Stimulated activated naive CD8-positive, alpha-beta T cell treated with anti-CD3 and anti-CD28 coated beads, Interleukin-15, Interleukin-2, amounts not matched to agents 100 ng/mL and 50 ng/mL, for 24 hours (primary cell): ENCODE data around the gene TMEM63A.
"Not testable (repeated sequence)": the region's sequence is repeated elsewhere in the genome, so short reads cannot be mapped to it uniquely, and the experiment has no call there.

Experiments
- H3K27ac Mint-ChIP-seq: one replicate; pipeline ENCODE4 v1.8.0; 2021; ENCODE audit warnings: mild to moderate bottlenecking, mixed read lengths
- H3K27me3 Mint-ChIP-seq: one replicate; pipeline ENCODE4 v1.8.0; 2021; ENCODE audit warnings: mixed read lengths
- H3K36me3 Mint-ChIP-seq: one replicate; pipeline ENCODE4 v1.8.0; 2021; ENCODE audit warnings: low read depth, mixed read lengths
- H3K4me1 Mint-ChIP-seq: one replicate; pipeline ENCODE4 v1.8.0; 2021; ENCODE audit warnings: low read depth, mixed read lengths
- H3K4me3 Mint-ChIP-seq: one replicate; pipeline ENCODE4 v1.8.0; 2021; ENCODE audit warnings: mild to moderate bottlenecking, mixed read lengths
- H3K9me3 Mint-ChIP-seq: one replicate; pipeline ENCODE4 v1.8.0; 2021; ENCODE audit warnings: mixed read lengths

The TMEM63A gene

GRCh38 chr1:225808136-225808535 is 74.0 kb downstream of the TMEM63A start:
- no peak overlapping the region for H3K4me3 Mint-ChIP-seq
- H3K27ac Mint-ChIP-seq: no peak overlapping the region
- peaks cover 16% of the 10 kb centered on the region for H3K4me1 Mint-ChIP-seq
- no peaks in the 10 kb centered on the region for H3K27me3 Mint-ChIP-seq
- H3K36me3 Mint-ChIP-seq: no peaks in the 10 kb centered on the region
- H3K9me3 Mint-ChIP-seq: no peaks in the 10 kb centered on the region

DNA sequence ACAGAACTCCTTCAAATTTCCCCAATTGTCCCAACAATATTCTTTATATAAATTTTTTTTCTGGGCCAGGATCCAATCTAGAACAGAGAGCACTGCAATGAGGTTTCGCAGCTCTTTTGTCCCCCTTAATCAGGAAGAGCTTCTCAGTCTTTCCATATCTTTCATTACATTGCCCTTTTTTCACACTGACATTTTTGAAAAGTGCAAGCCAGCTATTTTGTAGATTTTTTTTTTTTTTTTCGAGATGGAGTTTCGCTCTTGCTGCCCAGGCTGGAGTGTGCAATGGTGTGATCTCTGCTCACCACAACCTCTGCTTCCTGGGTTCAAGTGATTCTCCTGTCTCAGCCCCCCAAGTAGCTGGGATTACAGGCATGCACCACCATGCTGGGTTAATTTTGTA is 75.4 kb downstream of the TMEM63A start:
- H3K4me3 Mint-ChIP-seq, H3K27ac Mint-ChIP-seq: not testable (repeated sequence)

GRCh38 chr1:225806249-225806648 is 75.9 kb downstream of the TMEM63A start:
- Mint-ChIP-seq H3K9me3 (no peaks in the 10 kb centered on the region), H3K4me3 (no peak overlapping the region), H3K36me3 (no peaks in the 10 kb centered on the region), H3K27ac (no peak overlapping the region), H3K27me3 (no peaks in the 10 kb centered on the region), H3K4me1 (peaks cover 16% of the 10 kb centered on the region)

More for the DNA sequence above, 75.4 kb downstream of the TMEM63A start:
- H3K4me1 Mint-ChIP-seq: peaks cover 16% of the 10 kb centered on the region
- H3K36me3 Mint-ChIP-seq, H3K9me3 Mint-ChIP-seq, H3K27me3 Mint-ChIP-seq: not testable (repeated sequence)

DNA sequence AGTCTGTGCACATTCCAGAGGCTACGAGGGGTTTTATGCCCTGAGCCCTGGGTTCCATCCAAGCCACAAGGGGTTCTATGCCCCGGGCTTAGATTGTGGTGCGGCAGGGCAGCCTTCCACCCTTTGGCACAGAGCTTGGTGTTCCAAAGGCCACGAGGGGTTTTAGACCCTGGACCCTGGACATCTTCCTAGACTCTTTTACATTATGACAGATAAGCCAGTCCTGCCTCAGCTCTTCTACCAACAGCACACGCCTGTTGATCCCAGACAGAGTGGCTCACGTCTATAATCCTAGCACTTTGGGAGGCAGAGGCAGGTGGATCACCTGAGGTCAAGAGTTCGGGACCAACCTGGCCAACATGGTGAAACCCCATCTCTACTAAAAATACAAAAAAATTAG is 81.0 kb downstream of the TMEM63A start:
- not testable (repeated sequence) for H3K4me3 Mint-ChIP-seq, H3K27me3 Mint-ChIP-seq, H3K36me3 Mint-ChIP-seq, H3K4me1 Mint-ChIP-seq, H3K27ac Mint-ChIP-seq, H3K9me3 Mint-ChIP-seq

DNA sequence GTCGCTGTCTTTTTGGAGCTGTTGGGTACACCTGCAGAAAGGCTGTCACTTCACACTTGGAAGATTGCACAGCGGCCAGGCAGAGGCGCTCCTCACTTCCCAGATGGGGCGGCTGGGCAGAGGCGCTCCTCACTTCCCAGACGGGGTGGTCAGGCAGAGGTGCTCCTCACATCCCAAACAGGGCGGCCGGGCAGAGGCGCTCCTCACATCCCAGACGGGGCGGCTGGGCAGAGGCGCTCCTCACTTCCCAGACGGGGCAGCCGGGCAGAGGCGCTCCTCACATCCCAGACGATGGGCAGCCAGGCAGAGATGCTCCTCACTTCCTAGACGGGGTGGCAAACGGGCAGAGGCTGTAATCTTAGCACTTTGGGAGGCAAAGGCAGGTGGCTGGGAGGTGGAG is 86.1 kb downstream of the TMEM63A start:
- peaks cover 42% of the 10 kb centered on the region for H3K36me3 Mint-ChIP-seq
- not testable (repeated sequence) for H3K9me3 Mint-ChIP-seq, H3K27ac Mint-ChIP-seq, H3K4me3 Mint-ChIP-seq, H3K4me1 Mint-ChIP-seq, H3K27me3 Mint-ChIP-seq
